BLaER1 (cell line): ENCODE data around the gene LAMA1.
A peak's percentile ranks its signal among the peaks of the same experiment; 100 is the strongest.
"Not testable (repeated sequence)": the region's sequence is repeated elsewhere in the genome, so short reads cannot be mapped to it uniquely, and the experiment has no call there.

ENCODE experiments used
- H3K27ac ChIP-seq: shearing (Covaris generic); formaldehyde crosslinking; 2 replicates; pipeline ENCODE4 v1.8.1; 2022
- H3K27me3 ChIP-seq: shearing (Covaris generic); formaldehyde crosslinking; 2 replicates; pipeline ENCODE4 v1.8.1; 2022
- H3K36me3 ChIP-seq: shearing (Covaris generic); formaldehyde crosslinking; 2 replicates; pipeline ENCODE4 v1.8.1; 2022
- H3K4me1 ChIP-seq: shearing (Covaris generic); formaldehyde crosslinking; 2 replicates; pipeline ENCODE4 v1.8.1; 2022
- H3K4me2 ChIP-seq: shearing (Covaris generic); formaldehyde crosslinking; 2 replicates; pipeline ENCODE4 v1.8.1; 2022
- H3K4me3 ChIP-seq: shearing (Covaris generic); formaldehyde crosslinking; 2 replicates; pipeline ENCODE4 v1.8.1; 2022
- H3K9ac ChIP-seq: shearing (Covaris generic); formaldehyde crosslinking; 2 replicates; pipeline ENCODE4 v1.8.1; 2022
- H3K9me3 ChIP-seq: shearing (Covaris generic); formaldehyde crosslinking; 2 replicates; pipeline ENCODE4 v1.8.1; 2022
- H4K20me1 ChIP-seq: shearing (Covaris generic); formaldehyde crosslinking; 2 replicates; pipeline ENCODE4 v1.8.1; 2022
- Cebpa-rat ChIP-seq: shearing (Covaris generic); IDR thresholded peaks from 2 replicates; pipeline ENCODE4 v1.8.1; 2022

LAMA1 gene

GRCh38 chr18:7117390-7118355, at the start of gene LAMA1:
Gene LAMA1, minus strand, starts transcription at chr18:7117797. Its CDS starts 77 bp downstream, at chr18:7117720.
- Histone ChIP-seq H3K4me3 (no peak within 1 kb of the TSS), H3K4me2 (peak within 1 kb of the TSS; percentile 46; the same call in 1 of the 2 replicates), H3K4me1 (peaks cover 8% of the 10 kb centered on the region; the same call in 1 of the 2 replicates)

DNA sequence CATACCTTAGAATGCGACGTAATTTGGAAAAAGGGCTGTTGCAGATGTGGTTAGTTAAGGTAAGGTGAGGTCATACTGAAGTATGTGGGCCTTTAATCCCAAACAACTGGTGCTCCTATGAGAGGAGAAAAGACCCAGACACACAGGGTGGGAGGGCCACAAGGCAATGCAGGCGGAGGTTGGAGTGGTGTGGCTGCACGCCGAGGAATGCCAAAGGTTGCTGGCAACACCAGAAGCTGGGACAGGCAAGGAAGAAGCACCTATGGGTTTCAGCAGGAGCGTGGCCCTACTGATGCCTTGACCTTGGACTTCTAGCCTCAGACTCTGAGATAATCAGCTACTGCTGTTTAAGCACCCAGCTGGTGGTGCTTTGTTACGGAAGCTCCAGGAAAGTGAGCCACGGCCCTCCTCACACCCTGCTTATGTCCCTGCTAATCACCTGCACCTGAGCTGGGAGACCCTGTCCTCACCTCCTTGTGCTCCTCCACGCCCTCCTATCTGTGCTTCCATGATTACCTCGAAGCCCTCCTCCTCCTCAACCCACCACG, 48.3 kb upstream of the LAMA1 start:
- no peak overlapping the region for H3K4me2 ChIP-seq
- H3K9me3 ChIP-seq = no peaks in the 10 kb centered on the region
- no peaks in the 10 kb centered on the region for H4K20me1 ChIP-seq
- TF ChIP-seq Cebpa-rat = no peak
- no peak overlapping the region for H3K27ac ChIP-seq
- no peaks in the 10 kb centered on the region for H3K4me1 ChIP-seq
- H3K36me3 ChIP-seq = no peaks in the 10 kb centered on the region
- no peak overlapping the region for H3K9ac ChIP-seq
- H3K27me3 ChIP-seq = no peaks in the 10 kb centered on the region
- H3K4me3 ChIP-seq = no peak overlapping the region

More at GRCh38 chr18:7117390-7118355, at the start of gene LAMA1:
- no peak within 1 kb of the TSS for H3K9ac ChIP-seq
- no peak for TF ChIP-seq Cebpa-rat
- peaks cover 29% of the 10 kb centered on the region for H3K9me3 ChIP-seq
- no peaks in the 10 kb centered on the region for H4K20me1 ChIP-seq
- no peak within 1 kb of the TSS for H3K27ac ChIP-seq
- H3K27me3 ChIP-seq = peaks cover 11% of the 10 kb centered on the region; the same call in 1 of the 2 replicates
- H3K36me3 ChIP-seq = no peaks in the 10 kb centered on the region

DNA sequence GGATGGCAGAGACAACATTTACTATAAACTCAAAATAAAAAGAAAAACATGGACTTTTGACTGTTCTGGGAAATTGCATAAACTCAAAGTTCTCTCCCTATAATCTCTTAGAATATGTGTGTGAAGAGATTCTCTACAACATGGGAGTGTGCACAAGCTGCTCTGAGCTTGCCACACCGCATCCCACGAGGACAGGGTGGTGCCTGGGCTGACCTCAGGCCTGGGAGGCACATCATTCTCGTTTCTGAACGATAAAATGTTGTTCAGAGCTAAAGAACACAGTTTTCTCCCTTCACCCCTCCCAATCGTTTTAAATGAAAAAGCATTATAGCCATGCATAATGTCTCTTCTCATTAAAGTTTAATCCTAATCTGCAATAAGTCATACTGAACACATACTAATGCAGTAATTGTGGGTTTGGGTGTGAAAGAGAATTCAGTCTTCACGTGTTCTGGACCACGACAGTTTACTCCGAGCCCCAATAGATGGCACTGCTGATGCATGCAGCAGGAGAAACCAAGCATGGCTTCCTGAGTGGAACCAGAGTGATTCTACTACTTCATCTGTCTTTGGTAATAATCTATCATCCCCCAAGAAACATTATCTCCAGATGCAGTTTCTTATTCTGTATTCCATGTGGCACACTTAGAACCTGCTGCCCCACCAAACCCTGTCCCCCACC, 46.9 kb upstream of the LAMA1 start:
- TF ChIP-seq Cebpa-rat = no peak
- Histone ChIP-seq H3K9ac (no peak overlapping the region), H3K4me1 (no peaks in the 10 kb centered on the region), H3K27me3 (no peaks in the 10 kb centered on the region), H3K36me3 (no peaks in the 10 kb centered on the region), H3K4me3 (no peak overlapping the region), H4K20me1 (no peaks in the 10 kb centered on the region), H3K4me2 (no peak overlapping the region), H3K27ac (no peak overlapping the region), H3K9me3 (no peaks in the 10 kb centered on the region)

GRCh38 chr18:7158216-7158615, 40.6 kb upstream of the LAMA1 start:
- H3K4me2 ChIP-seq = no peak overlapping the region
- no peak for TF ChIP-seq Cebpa-rat
- H4K20me1 ChIP-seq = no peaks in the 10 kb centered on the region

GRCh38 chr18:7157760-7158159, 40.2 kb upstream of the LAMA1 start:
- H3K4me1 ChIP-seq = no peaks in the 10 kb centered on the region
- no peaks in the 10 kb centered on the region for H4K20me1 ChIP-seq
- no peak for TF ChIP-seq Cebpa-rat
- H3K36me3 ChIP-seq = no peaks in the 10 kb centered on the region
- H3K9ac ChIP-seq = no peak overlapping the region
- no peak overlapping the region for H3K4me3 ChIP-seq
- H3K9me3 ChIP-seq = no peaks in the 10 kb centered on the region
- H3K27ac ChIP-seq = no peak overlapping the region
- no peaks in the 10 kb centered on the region for H3K27me3 ChIP-seq
- no peak overlapping the region for H3K4me2 ChIP-seq

More at GRCh38 chr18:7158216-7158615, 40.6 kb upstream of the LAMA1 start:
- Histone ChIP-seq H3K9ac (no peak overlapping the region), H3K4me1 (no peaks in the 10 kb centered on the region), H3K27ac (no peak overlapping the region), H3K36me3 (no peaks in the 10 kb centered on the region), H3K4me3 (no peak overlapping the region), H3K9me3 (no peaks in the 10 kb centered on the region), H3K27me3 (no peaks in the 10 kb centered on the region)

- Histone ChIP-seq H3K9me3 (no peaks in the 10 kb centered on the region), H3K36me3 (no peaks in the 10 kb centered on the region), H3K4me1 (no peaks in the 10 kb centered on the region), H3K27ac (no peak overlapping the region), H3K9ac (no peak overlapping the region), H3K4me2 (no peak overlapping the region), H3K27me3 (no peaks in the 10 kb centered on the region), H3K4me3 (no peak overlapping the region), H4K20me1 (no peaks in the 10 kb centered on the region)
- no peak for TF ChIP-seq Cebpa-rat
These were observed 38.3 kb upstream of the LAMA1 start for GRCh38 chr18:7155887-7156286.

- TF ChIP-seq Cebpa-rat = no peak
- H3K9ac ChIP-seq = no peak overlapping the region
- H3K4me1 ChIP-seq = no peaks in the 10 kb centered on the region
These were observed 37.5 kb upstream of the LAMA1 start for GRCh38 chr18:7155092-7155491.

DNA sequence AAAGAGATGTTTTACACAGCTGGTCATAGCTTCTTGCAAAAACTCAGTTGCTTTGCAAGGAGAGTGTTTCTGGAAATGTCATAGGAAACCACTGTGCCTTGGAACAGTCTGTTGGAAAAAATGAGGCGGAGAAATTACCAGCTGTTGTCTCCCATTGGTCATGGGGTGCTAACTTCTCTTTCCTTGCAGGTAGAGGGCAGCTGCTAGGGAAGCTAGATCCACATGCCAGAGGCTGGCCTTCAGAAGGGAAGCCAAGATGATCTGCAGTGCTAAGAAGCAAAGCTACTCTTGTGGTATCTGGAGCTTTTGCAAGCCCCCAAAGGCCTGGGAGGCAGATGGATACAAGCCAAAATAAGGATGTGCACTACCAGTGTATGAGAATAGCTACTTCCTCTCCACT, 34.8 kb upstream of the LAMA1 start:
- H3K4me2 ChIP-seq = no peak overlapping the region
- no peak for TF ChIP-seq Cebpa-rat
- H3K27ac ChIP-seq = no peak overlapping the region
- no peaks in the 10 kb centered on the region for H3K4me1 ChIP-seq
- H4K20me1 ChIP-seq = no peaks in the 10 kb centered on the region
- no peaks in the 10 kb centered on the region for H3K36me3 ChIP-seq
- H3K9me3 ChIP-seq = no peaks in the 10 kb centered on the region
- no peak overlapping the region for H3K9ac ChIP-seq
- no peaks in the 10 kb centered on the region for H3K27me3 ChIP-seq
- H3K4me3 ChIP-seq = no peak overlapping the region

More at GRCh38 chr18:7155092-7155491, 37.5 kb upstream of the LAMA1 start:
- Histone ChIP-seq H4K20me1 (no peaks in the 10 kb centered on the region), H3K36me3 (no peaks in the 10 kb centered on the region), H3K27ac (no peak overlapping the region), H3K9me3 (no peaks in the 10 kb centered on the region), H3K27me3 (no peaks in the 10 kb centered on the region), H3K4me2 (no peak overlapping the region), H3K4me3 (no peak overlapping the region)

- Histone ChIP-seq H3K9me3 (no peaks in the 10 kb centered on the region), H3K36me3 (no peaks in the 10 kb centered on the region), H3K4me2 (no peak overlapping the region), H3K9ac (no peak overlapping the region), H3K27ac (no peak overlapping the region), H4K20me1 (no peaks in the 10 kb centered on the region), H3K27me3 (no peaks in the 10 kb centered on the region), H3K4me3 (no peak overlapping the region), H3K4me1 (no peaks in the 10 kb centered on the region)
- no peak for TF ChIP-seq Cebpa-rat
These were observed 29.8 kb upstream of the LAMA1 start for GRCh38 chr18:7147399-7147798.

DNA sequence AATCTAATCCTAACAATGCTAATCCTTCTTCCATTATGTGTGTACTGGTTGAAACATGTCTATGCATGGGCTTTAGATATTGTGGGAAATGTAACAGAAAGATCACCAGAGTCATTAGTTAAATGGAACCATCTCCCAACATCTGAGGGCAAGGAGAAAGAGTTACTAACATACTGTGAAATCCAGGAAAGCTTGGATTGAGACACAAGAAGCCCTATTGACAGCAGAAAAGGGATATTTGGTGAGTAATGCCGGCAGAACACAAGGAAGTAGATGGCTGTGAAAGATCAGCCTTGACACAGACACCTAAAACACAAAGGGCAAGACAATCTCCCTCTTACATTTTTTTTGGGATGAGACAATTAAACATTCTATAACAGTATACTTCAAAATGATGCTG, 28.5 kb upstream of the LAMA1 start:
- Histone ChIP-seq H3K4me2 (no peak overlapping the region), H3K4me1 (no peaks in the 10 kb centered on the region), H3K9me3 (no peaks in the 10 kb centered on the region), H3K27me3 (no peaks in the 10 kb centered on the region), H4K20me1 (no peaks in the 10 kb centered on the region), H3K36me3 (no peaks in the 10 kb centered on the region), H3K4me3 (no peak overlapping the region), H3K27ac (no peak overlapping the region), H3K9ac (no peak overlapping the region)
- TF ChIP-seq Cebpa-rat = no peak

- H3K36me3 ChIP-seq, H3K27me3 ChIP-seq, H3K4me3 ChIP-seq, H3K4me1 ChIP-seq, H3K4me2 ChIP-seq, H3K9me3 ChIP-seq, H4K20me1 ChIP-seq, H3K9ac ChIP-seq, H3K27ac ChIP-seq: not testable (repeated sequence)
These were observed 27.3 kb upstream of the LAMA1 start for GRCh38 chr18:7144921-7145320.
